NCI-H748 (cell line): ENCODE data around the gene GTPBP1.
A peak's percentile ranks its signal among the peaks of the same experiment; 100 is the strongest.

Experiments used
- DNase-seq: peaks from one replicate; lab custom pipeline; 2025; ENCODE audit not compliant: unreplicated experiment; lab: John Stamatoyannopoulos, UW

GTPBP1 gene

DNA sequence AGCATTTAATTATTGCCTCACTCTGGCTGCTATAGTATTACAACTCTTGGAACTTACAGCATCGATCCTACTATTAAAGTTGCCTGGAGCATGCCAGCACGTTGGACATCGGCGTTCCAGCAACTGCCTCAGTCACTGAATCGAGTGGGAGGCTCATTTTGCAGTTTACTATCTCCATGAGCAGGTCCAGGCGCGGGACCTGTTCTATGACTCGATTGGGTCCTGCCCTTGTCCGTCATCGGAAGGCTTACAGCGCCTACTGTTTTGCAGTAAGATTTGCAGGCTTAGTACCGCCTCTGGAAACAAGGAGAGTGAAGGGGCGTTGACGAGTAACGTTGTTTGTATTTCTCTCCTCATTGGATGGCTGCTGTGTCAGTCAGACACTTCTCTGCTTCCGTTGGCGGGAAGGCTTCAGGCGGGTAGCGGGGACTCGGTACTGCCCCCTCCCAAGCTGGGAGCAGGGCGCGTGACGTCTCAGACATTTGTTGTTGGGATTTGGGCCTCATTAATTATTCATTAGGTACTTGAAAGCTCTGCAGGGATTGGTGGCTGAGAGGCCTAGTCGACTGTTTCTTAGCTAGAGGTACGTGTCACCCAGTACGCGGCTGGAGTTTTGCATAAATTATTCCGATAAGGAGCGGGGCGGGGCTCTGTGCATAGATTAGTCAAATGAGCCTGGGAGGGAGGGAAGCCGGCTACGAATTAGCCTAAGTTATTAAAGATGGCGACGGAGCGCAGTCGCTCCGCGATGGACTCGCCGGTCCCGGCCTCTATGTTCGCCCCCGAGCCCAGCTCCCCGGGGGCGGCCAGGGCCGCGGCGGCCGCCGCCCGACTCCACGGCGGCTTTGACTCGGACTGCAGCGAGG lies at the start of gene GTPBP1:
Gene GTPBP1, plus strand, starts transcription at position 710 of the 866 bp plus-strand sequence. Its CDS starts 12 bp downstream, at position 722.
- peak; percentile 100 for DNase-seq

DNA sequence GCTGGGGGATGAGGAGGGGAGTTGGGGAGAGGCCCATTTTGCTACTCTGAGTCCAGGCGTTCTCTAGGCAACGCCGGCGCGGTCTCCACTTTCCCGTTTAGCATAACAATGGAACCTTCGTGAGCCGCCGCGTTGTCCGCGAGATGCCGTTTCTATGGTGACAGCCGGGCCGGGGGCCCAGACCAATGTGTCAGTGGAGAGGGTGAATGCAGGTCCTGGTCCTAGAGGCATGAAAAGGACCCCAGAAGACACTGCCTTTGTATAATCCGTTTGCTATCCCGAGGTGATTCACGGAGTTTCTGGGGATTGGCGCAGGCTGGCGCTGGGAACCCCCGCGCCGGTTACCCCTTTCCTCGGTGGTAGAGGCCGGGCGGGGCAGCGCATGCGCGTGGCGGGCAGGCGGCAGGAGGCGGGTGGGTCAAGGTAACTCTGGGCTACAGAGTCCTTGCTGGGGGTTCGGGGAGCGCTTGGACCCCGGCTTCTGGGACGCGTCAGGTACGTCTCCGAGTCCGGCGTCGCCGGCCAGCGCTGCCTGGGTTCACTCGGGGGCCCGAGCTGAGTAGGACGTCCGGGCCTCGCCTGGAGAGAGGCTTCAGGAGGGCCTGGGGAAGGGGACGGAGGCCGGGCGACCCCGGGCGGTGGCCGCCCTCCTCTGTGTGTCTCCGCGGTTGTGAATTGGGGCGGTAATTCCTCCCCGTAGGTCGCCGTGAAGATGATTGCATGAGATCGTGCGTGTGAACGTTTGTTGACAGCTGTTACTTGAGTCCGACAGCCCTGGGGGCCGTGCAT lies 49.3 kb upstream of the GTPBP1 start, which contains the start of the genes CBY1 and FAM227A:
Gene CBY1, plus strand, starts transcription at position 383 of the 789 bp plus-strand sequence. CDS start 11,417 bp downstream, outside the sequence.
Gene FAM227A, minus strand, starts transcription at position 137 of the 789 bp plus-strand sequence. CDS start 6,224 bp downstream, outside the sequence.
- DNase-seq = peak; percentile 95

- DNase-seq = peak; percentile 23
Observed at GRCh38 chr22:38657045-38657909, 48.5 kb upstream of the GTPBP1 start.

DNA sequence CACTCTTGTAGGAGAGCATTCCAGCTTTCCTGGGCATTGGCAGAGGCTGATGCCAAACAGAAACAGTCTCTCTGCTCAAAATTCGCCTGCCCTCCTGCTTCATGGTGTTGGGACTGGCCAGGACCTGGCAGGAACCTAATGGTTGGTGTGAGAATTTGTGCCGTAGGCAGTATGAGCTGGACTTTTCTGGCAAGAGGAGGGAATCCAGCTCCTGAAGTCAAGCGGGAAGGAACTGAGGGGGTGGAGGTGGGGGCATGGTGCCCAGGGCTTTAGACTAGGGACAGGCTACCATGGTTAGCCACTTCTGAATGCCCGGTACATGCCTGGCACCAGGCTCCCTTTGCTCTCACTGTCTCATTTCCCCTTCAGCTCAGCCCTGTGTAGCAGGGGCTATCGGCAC lies 30.9 kb upstream of the GTPBP1 start:
- DNase-seq = no peak

DNA sequence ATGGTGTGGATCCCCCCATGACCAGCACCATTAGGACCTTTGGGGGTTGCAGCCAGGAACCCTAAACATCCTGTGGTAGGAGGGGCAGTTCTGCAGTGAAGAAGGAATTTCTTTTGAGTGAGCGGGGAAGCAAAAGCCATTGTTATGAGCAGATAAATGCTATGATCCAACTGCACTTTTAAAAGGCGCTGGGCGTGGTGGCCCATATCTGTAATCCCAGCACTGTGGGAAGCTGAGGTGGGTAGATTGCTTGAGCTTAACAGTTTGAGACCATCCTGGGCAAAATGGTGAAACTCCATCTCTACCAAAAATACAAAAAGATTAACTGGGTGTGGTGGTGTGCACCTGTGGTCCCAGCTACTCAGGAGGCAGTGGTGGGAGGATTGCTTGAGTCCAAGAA lies 29.9 kb upstream of the GTPBP1 start:
- no peak for DNase-seq

GRCh38 chr22:38681582-38682335 lies 24.0 kb upstream of the GTPBP1 start, which contains the start of gene TOMM22:
TOMM22 (plus strand) TSS chr22:38681957; CDS start chr22:38681979, 22 bp downstream.
- peak; percentile 84 for DNase-seq

DNA sequence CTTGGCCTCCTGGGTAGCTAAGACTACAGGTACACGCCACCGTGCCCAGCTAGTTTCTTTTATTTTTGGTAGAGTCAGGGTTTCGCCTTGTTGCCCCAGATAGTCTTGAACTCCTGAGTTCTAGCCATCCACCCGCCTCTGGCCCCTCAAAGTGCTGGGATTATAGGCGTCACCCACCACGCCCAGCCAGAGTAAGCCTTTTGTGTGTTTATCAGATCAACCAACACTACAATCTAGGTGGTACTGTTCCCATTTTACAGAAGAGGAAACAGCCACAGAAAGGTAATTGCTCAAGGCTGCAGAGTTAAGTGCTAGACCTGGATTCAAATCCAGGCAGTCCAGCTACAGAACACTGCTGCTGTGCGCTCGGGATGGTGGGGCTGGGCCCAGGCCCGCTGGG lies 20.8 kb upstream of the GTPBP1 start:
- DNase-seq = no peak

DNA sequence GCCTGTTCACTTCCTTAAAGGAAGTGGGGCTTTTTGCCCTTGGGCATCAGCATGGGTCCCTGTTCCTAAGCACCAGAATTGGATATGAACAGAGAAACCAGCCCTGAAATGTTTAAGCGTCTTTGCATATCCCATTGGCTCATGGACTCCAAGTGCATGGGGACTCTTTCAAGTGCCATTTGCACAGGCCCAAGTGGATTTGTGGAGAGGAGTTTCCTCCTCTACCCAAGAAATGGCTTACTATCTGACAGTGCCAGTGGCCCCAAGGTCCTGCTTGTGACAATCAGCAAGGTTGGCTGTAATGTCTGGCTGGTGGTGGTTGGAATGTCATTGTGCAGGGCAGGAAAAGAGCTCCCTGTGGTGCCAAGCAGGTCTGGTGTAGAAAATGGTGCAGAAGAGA lies 20.0 kb upstream of the GTPBP1 start:
- DNase-seq = no peak

DNA sequence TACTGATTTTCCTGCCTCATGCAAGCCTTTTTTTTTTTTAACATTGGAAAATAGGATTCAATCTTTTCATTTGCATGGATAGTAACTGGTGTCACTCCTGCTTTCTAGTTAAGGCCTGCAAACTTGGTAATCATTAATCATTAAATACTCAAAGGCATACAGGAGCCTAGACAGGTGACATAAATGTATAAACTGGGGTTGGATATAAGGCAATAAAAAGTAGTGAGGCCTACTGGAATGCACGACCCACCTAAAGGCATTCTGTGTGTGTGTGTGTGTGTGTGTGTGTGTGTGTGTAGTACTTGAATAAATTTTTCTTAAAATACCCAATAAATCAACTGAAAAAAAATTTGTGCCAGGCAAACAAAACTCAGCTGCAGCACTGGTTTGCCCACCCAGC lies 16.1 kb upstream of the GTPBP1 start:
- no peak for DNase-seq

DNA sequence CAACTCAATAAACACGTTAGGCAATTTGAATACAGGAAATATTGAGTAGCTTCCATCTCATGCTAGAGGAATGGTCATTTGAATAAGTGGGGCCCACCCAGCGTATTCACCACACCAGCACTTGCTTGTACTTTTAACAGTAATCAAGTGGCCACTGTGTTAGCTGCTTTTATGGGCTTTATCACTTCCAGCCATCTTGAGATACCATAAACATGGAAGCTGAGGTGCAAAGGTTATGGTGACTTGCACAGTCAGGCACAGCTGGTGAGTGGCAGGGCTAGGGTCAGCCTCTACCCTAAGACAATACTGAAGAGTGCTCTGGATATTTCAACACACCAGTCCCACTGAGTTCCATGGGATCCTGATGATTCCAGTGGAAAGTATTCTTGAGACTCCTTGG lies 11.7 kb upstream of the GTPBP1 start:
- DNase-seq = no peak

DNA sequence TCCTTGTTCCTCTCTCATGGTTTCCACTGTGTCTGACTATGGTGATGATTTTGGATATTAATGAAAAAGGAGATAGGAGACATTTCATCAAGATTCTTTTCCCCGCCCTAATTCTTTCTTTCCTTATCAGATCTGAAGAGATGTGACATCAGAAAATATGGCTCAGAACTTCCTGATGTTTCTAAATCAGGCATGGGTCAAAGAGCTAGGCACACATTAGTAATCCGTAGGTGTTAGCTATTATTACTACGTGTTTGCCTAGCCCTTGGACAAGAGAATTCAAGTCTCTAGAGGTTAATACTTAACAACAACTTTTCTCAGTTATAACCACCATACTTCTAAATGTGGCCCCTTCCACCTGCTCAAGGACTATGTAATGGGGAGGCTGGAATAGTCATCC lies 10.8 kb upstream of the GTPBP1 start:
- DNase-seq = no peak

GRCh38 chr22:38696606-38697424 lies 8.9 kb upstream of the GTPBP1 start:
- DNase-seq = no peak

- no peak for DNase-seq
Observed at GRCh38 chr22:38697425-38698089, 8.2 kb upstream of the GTPBP1 start.

DNA sequence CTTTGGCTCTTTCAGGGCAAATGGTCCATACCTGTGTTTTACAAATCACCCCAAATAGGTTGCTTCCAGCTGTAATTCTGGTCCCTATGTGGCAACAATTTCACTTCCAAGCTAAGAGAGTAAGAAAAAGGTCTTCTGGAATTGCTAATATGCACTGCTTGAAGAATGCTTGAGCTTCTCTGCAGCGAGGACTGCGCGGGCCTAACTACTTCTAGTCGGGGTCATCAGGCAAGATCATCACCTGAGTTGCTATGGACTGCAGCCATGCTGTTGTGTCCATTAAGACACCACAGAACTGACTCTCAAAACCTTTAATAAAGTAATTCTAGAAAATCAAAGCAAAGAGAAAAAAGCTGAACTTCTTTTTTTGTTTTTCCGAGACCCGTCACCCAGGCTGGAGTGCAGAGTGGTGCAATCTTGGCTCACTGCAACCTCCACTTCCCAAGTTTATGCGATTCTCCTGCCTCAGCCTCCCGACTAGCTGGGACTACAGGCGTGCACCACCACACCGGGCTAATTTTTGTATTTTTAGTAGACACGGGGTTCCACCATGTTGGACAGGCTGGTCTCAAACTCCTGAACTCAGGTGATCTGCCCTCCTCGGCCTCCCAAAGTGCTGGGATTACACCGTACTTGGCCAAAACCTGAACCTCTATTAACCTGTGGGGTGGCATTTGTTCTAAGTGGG lies 7.2 kb upstream of the GTPBP1 start:
- DNase-seq = no peak

GRCh38 chr22:38699143-38699542 lies 6.6 kb upstream of the GTPBP1 start:
- DNase-seq = no peak

DNA sequence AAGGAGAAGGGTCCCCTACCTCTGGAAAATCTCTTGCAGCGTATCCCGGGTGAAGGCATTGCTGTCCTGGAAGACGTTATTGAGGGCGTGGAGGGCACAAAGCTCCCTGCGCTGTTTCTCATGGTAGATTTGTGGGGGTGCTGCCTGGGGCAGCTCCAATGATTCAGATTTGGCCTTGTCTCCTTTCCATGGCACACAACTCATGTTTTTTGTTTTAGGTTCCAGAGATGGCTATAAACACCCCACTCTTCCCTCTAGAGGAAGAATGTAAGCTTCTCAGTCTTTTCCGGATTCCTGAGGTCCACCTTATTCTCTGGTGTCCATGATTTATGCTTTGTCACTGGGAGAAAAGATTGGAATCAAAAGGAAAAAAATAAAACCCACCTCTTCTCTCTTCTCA lies 6.0 kb upstream of the GTPBP1 start:
- no peak for DNase-seq

- DNase-seq = peak; percentile 85
Observed at GRCh38 chr22:38700270-38700788, 5.4 kb upstream of the GTPBP1 start.
